Measurements from ENCODE around the gene SETD2.

The SETD2 gene

DNA sequence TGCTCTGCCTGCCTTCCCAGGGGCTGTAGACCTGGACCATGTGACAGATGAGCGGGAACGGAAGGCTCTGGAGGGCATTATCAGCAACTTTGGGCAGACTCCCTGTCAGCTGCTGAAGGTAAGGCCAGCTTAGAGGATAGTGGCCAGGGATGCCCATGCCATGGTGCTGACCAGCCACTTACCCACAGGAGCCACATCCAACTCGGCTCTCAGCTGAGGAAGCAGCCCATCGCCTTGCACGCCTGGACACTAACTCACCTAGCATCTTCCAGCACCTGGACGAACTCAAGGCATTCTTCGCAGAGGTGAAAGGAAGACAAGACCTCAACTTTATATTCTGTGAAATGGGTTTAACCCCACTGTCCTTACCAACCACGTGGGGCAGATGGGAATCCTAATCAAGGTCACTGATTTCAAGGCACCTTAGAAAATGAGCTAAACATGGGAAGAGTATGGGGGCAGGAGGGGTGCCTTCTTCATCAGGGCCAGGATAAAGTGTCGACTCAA is 157.7 kb downstream of the SETD2 start:
- DNase-seq: no peak

DNA sequence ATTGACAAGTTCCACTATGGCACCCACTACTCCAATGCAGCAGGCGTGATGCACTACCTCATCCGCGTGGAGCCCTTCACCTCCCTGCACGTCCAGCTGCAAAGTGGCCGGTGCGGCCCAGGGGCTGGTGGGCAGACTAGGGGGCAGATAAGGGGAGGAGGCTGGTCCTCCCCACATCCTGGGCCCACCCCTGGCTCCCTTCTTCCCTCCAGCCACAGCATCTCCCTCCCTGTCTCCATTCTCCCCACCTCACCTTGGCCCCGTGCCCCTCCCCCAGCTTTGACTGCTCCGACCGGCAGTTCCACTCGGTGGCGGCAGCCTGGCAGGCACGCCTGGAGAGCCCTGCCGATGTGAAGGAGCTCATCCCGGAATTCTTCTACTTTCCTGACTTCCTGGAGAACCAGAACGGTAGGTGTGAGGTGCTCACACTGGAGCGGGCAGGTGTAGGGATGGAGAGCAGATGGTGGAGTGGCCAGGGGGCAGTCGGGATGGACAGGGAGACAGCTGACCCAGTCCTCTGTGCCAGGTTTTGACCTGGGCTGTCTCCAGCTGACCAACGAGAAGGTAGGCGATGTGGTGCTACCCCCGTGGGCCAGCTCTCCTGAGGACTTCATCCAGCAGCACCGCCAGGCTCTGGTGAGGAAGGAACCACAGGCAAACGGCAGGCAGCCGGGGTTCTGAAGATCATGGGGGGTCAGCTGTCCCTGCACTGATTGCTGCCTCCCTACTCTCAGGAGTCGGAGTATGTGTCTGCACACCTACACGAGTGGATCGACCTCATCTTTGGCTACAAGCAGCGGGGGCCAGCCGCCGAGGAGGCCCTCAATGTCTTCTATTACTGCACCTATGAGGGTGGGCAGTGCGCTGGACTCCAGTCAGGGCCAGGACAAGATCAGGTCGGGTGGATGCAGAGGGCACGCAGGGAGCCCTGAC is 158.4 kb downstream of the SETD2 start:
- no peak for DNase-seq

DNA sequence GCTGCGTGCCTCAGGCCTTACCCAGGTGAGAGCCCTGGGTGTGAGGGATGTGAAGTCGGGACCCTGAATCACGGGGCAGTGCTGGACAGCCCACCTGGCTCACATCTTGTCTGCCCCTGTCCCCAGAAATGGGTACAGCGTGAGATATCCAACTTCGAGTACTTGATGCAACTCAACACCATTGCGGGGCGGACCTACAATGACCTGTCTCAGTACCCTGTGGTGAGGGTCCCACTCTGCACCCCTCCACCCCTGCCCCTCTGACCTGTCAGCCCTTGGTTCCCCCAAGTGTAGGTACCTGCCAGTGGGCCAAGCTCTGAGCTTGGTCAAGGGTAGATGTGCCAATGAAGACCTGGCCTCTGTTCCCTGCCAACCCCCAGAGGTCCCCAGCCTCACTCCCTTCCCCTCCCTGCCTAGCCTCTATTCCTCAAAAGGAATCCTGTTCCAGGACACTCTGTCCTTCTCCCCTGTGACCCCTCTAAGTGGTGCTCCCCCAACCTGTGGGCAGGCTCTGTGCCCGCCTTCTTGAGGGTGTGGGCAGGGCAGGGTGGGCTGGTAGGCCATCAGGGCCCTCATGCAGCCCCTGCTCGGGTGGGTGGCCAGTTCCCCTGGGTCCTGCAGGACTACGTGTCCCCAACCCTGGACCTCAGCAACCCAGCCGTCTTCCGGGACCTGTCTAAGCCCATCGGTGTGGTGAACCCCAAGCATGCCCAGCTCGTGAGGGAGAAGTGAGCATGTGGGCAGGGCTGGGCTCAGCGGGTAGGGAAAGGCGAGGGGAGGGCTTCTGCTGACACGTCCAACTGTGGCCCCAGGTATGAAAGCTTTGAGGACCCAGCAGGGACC is 159.3 kb downstream of the SETD2 start:
- no peak for DNase-seq

DNA sequence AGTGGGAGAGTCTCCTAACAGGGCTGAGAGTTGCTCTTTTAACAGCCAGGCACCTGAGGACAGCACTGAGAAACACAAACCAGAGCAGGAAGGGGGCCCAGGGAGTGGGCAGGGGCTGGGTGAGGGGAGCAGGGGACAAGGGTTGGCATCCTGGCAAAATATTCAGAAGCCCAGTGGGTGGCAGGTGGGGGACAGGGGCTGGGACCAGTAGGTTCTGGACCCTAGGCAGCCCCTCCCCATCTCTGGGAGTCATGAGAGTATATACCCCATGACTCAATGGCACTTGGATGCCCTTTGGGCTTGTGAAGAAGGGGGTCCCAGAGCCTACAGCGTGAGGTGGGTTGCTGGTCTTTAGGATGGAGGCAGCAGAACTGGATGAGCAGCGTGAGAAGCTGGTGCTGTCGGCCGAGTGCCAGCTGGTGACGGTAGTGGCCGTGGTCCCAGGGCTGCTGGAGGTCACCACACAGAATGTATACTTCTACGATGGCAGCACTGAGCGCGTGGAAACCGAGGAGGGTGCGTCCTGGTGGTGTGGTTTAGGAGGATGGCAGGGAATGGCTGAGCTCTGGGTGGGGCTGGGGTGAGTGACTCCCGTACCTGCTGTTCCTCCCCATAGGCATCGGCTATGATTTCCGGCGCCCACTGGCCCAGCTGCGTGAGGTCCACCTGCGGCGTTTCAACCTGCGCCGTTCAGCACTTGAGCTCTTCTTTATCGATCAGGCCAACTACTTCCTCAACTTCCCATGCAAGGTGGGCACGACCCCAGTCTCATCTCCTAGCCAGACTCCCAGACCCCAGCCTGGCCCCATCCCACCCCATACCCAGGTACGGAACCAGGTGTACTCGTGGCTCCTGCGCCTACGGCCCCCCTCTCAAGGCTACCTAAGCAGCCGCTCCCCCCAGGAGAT is 160.2 kb downstream of the SETD2 start:
- DNase-seq: no peak

DNA sequence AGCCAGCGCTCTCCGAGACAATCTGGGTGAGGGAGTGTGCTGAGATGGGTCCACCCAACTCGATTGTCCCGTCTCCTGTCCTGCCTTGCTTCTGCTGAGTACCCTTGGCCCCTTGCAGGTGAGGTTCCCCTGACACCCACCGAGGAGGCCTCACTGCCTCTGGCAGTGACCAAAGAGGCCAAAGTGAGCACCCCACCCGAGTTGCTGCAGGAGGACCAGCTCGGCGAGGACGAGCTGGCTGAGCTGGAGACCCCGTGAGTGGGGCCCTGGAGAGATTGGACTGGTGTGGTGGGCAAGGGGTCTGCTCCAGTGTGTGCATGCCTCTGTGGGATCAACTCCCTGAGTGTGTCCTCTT is 160.9 kb downstream of the SETD2 start:
- no peak for DNase-seq

DNA sequence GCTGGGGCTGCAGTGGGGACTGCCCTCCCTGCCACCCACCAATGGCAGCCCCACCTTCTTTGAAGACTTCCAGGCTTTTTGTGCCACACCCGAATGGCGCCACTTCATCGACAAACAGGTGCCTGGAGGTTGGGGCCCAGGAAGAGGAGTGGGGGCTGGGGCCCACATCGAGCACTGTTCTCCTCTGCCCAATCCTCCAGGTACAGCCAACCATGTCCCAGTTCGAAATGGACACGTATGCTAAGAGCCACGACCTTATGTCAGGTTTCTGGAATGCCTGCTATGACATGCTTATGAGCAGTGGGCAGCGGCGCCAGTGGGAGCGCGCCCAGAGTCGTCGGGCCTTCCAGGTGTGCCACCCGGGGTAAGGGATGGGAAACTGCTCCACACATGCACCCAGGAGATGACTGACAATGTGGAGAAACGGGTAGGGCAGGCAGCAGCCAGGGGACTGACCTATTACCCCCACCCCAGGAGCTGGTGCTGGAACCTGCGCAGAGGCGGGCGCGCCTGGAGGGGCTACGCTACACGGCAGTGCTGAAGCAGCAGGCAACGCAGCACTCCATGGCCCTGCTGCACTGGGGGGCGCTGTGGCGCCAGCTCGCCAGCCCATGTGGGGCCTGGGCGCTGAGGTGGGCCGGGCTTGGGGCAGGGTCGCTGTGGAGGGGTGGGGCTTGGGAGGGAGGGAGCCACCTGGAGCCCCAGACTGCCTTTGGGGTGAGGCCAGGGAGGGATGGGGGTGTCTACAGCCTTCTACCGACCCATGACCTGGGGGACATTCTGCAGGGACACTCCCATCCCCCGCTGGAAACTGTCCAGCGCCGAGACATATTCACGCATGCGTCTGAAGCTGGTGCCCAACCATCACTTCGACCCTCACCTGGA is 161.5 kb downstream of the SETD2 start:
- DNase-seq: no peak

DNA sequence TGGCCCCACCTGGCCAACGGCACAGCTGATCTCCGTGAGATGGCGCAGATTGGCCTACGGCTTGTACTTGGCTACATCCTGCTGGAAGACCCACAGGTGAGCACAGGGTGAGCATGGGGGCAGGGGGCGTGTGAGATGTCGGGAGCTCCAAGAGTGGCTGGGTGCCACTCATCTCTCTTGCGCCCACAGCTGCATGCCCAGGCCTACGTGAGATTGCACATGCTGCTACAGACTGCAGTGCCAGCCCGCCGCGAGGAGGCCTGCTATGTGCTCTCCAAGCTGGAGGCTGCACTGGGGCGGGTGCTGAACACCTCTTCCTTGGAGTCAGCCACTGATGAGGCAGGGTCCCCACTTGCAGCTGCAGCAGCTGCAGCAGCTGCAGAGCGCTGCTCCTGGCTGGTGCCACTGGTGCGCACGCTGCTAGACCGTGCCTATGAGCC is 162.2 kb downstream of the SETD2 start:
- no peak for DNase-seq

DNA sequence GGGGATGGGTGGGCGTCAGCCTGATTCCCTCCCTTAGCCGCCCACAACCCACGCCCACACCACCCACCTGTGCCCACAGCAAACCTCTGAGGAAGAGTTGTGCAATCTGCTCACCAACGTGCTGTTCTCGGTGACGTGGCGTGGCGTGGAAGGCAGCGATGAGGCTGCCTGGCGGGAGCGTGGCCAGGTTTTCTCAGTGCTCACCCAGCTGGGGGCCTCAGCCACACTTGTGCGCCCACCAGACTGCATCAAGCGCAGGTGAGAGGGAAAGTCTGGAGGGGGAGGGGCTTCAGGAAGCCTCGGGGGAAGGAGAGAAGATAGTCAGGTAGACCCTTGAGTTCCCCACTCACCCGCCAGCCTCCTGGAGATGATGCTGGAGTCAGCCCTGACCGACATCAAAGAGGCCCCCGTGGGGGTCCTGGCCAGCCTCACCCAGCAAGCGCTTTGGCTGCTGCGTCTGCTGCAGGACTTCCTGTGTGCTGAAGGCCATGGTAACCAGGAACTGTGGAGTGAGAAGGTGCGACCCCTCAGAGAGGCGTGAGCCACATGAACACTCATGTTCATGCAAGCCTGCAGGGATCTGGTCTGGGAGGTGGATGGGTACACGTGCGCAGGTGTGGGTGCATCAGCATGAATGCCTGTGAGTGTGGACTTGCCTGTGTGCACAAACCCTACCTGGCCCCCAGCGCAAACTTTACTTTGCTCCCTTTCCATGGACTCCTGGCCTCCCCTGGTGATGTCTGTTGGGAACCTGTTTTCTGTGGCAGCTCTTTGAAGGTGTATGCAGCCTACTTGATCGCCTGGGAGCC is 162.8 kb downstream of the SETD2 start:
- DNase-seq: no peak

DNA sequence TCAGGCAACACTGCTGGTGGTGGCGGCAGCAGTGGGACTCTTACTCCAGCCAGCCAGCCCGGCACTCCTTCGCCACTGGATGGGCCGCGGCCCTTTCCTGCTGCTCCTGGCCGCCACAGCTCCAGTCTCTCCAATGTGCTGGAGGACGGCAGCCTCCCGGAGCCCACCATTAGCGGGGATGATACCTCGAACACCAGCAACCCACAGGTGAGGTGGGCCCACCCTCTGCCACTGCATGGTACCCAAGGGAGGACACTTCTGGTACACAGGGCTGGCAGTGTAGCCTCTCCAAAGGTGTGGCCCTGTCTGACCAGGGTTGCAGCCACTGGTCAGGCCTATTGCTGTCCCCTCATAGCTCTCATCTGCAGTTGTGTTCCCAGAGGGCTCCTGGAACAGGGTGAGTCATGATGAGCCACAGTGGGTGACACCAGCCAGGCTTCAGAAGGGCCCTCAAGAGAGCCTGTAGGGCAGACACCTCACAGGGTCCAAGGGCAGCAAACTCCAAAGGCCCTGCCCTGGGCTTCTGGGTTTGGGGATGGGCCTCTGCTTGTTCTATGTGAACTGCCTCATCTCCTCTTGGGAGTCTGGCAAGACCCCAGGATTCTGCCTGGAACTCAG is 163.6 kb downstream of the SETD2 start:
- DNase-seq: no peak

DNA sequence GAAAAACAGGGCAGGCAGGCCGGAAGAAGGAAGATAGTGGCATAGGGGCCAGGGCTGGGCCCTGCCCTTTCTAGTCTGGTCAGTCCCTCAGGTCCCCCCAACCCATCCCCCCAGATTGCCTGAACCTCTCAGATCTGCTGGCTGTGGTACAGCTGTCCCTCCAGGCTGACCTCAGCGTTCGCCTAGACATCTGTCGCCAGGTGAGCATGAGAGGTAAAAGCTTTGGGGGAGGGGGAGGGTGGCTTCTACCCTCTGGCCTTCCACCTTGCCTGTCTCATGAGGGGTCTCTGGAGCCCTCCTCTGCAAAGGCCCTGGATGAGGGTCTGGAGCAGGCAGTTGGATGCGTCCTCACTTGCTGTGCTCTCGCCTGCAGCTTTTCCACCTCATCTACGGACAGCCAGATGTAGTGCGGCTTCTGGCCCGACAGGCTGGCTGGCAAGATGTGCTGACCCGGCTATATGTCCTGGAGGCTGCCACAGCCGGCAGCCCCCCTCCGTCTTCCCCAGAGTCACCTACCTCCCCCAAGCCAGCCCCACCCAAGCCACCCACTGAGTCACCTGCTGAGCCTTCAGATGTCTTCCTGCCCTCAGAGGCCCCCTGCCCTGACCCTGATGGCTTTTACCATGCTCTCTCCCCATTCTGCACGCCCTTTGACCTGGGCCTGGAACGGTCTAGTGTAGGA is 164.3 kb downstream of the SETD2 start:
- DNase-seq: no peak

DNA sequence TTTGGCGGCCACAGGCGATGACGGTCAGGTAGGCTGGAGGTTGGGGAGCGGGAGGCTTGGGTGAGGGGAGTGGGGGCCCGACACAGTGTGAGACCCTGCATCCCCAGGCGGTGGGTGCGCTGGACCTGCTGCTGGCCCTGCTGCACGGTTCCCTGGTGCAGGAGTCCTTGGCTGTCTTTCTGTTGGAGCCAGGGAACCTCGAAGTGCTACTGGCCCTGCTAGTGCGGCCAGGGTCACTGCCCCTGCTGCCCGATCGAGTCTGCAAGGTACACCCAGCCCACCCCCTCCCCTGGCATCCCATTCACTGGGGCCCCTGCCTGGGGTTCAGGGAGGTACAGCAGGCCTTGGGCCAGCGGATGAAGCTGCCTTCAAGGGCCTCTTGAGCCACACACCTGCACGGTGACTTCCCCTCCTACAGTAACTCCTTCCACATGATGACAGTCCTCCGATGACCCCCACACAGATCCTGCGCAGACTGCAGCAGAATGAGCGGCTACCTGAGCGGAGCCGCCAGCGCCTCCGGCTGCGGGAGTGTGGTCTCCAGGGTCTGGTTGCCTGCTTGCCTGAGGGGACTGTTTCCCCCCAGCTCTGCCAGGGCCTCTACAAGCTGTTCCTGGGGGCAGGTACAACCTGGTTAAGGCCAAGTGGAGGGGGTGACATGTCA is 164.9 kb downstream of the SETD2 start:
- no peak for DNase-seq

DNA sequence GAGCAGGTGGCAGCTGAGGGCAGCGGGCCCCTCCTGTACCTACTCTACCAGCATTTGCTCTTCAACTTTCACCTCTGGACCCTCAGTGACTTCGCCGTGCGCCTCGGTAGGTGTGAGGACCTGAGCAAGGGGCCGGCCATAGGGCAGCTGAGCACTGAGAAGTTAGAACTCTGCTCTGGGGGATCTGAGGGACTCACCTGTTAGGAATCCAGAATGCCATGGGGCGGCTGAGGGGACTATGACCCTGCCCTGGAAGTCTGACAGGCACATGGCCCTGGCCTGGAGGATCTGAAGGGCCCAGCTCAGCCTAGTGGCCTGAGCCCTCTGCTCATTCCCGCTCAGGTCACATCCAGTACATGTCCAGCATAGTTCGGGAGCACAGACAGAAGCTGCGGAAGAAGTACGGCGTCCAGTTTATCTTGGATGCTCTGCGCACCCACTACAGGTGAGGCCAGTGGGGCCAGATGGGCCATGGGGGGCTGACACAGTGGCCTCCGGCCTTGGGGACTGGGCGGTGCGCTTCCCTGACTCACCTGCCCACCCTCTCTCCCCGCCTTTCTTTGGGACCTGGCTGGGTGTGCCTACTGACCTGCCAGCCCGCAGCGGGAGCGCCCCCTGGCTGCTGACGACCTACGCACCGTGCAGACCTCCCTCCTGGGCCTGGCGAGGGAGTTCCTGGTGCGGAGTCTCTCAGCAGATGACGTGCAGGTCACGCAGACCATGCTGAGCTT is 165.6 kb downstream of the SETD2 start:
- DNase-seq: peak; percentile 75 to 77

DNA sequence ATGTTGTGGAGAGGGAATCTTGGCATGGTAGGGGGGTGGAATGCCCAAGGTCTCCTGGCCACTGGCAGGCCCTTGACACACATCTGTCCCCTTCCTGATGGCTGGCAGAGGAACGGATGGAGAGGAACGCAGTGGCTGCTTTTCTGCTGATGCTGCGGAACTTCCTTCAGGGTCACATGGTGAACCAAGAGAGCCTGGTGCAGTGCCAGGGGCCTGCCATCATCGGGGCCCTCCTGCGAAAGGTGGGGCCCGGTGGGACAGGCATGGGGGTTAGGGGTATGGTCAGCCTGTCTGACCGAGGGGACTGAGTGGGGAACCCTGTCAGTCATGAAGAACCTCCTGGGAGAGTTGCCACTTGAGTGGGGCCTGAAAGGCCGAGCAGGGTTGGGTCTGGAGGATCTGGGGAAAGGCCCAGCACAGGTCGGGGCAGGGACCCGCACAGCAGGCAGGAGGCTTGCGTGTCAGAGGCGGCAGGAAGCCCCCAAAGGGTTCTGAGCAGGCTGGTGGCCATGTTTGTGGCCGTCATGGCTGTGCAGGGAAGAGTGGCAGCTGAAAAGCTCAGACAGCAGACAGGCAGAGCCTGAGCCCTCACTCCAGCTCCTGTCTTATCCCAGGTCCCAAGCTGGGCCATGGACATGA is 166.3 kb downstream of the SETD2 start:
- DNase-seq: no peak

DNA sequence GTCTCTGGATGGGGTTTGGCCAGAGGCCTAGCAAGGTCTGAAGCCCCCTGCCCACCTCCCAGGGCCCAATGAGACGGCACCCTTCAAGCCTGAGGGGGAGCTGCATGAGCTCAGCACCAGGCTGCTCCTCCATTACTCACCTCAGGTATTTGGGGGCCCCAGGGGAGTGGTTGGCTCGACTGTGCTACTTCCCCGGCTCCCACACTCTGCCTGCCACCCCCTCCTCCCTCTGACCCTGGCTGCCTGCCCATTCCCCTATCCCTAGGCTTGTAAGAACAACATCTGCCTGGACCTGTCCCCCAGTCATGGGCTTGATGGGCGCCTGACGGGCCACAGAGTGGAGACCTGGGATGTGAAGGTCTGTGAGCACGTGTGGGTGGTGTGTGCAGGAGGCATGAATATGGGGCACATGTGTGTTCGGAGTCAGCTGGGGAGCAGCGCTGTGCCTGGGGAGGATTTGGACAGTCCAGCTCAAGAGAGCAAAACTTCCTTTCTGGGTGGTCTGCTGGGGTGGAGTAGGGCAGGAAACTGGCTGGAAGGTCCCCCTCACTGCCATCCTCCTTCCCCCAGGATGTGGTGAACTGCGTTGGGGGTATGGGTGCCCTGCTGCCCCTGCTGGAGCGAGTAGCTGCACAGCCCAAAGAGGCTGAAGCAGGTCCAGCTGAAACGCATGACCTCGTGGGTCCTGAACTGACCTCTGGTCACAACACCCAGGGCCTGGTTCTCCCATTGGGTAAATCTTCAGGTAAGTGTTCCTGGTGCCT is 167.0 kb downstream of the SETD2 start:
- no peak for DNase-seq

DNA sequence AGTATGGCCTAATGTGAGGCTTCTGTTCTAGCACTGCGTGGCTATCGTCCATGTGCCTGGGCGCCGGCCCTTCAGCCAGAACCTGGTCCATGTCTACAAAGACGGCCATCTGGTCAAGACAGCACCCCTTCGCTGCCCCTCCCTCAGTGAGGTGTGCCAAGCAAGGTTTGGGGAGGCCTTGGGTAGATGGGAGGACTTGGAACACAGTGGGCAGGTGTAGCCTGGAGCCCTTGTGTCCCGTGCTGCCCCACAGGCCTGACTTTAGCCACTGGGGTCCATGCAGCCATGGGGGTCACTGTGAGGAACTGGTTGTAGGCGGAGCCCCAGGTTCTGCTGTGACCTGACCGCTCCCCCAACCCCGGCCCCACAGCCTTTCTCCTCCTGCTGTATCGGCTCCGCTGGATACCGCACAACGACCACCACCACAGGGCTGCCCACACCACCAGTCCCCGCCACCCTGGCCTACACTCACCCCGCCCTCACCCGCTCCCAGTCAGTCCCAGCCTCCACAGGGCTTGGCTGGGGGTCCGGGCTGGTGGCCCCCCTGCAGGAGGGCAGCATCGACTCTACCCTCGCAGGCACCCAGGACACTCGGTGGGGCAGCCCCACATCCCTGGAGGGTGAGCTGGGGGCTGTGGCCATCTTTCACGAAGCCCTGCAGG is 167.9 kb downstream of the SETD2 start:
- DNase-seq: no peak
